Measurements from ENCODE around the gene CHSY1. TPM values are rescaled to one million over a fixed set of nuclear protein-coding genes. Genes with fewer than 3 reads are reported as not detected.

Gene CHSY1
- total and polyA plus RNA-seq, 8 donors, result 4.7 to 57.1 (median 22.1) TPM

DNA sequence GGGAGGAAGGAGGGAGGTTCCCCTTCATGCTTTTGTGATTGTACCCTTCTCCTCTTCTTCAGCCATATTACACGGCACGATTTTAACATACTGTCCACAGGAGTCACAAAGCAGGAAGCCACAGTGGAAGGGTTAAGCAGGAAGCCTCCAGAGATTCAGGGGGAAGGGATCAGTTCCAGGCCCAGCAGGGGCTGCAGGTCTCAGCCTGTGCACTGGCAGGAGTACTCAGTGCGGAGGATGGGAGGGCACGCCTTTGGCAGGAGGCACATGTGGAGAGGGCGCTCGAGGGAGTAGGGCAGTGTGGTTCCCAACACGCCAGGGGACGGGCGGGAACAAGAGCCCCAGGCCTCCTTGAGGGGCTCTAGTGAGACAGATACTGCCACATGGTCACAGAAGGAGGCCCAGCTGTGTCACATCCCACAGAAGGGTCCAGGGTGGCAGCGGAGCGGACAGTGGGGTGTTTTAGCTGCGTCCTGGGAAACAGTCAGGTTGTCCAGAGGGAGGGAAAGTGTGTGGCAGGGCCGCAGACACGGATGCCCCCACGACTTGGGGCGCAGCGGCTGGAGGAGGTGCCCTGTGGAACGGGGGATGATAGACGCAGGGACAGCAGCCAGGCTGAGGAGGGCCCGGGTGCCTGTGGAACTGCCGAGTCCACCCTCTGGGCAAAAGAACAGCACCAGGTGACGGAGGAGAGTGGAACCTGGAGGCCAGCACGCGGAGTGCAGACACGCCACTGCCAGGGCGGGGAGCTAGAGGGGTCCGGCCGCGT, 77.5 kb downstream of the CHSY1 start:
- intact Hi-C loops (cut with DNase I; ENCODE audit: low total_unique reads), result no loop called here
- Histone ChIP-seq H3K9me3 (no peaks in the 10 kb centered on the region), H3K27ac (peak overlapping the region in 3 of 5 donors; percentile 19 to 65 (median 49)), H3K4me3 (no peak overlapping the region), H3K4me1 (peaks cover 4 to 63% (median 16%) of the 10 kb centered on the region in 4 donors), H3K27me3 (no peaks in the 10 kb centered on the region), H3K36me3 (peaks cover 0 to 36% (median 27%) of the 10 kb centered on the region in 4 donors)
- DNase-seq, result no peak
- WGBS, 5 donors, result 92 to 96% (median 93%) methylated on average over 29 of the region's 29 CpGs
- TF ChIP-seq EP300 (IDR thresholded peaks at IDR 0.05), result no peak
- TF ChIP-seq POLR2A (IDR thresholded peaks at IDR 0.05), result no peak
- no peak for TF ChIP-seq POLR2AphosphoS5 (IDR thresholded peaks at IDR 0.05)
- TF ChIP-seq, protein P1, sequence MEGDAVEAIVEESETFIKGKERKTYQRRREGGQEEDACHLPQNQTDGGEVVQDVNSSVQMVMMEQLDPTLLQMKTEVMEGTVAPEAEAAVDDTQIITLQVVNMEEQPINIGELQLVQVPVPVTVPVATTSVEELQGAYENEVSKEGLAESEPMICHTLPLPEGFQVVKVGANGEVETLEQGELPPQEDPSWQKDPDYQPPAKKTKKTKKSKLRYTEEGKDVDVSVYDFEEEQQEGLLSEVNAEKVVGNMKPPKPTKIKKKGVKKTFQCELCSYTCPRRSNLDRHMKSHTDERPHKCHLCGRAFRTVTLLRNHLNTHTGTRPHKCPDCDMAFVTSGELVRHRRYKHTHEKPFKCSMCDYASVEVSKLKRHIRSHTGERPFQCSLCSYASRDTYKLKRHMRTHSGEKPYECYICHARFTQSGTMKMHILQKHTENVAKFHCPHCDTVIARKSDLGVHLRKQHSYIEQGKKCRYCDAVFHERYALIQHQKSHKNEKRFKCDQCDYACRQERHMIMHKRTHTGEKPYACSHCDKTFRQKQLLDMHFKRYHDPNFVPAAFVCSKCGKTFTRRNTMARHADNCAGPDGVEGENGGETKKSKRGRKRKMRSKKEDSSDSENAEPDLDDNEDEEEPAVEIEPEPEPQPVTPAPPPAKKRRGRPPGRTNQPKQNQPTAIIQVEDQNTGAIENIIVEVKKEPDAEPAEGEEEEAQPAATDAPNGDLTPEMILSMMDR (IDR thresholded peaks at IDR 0.05), result no peak

DNA sequence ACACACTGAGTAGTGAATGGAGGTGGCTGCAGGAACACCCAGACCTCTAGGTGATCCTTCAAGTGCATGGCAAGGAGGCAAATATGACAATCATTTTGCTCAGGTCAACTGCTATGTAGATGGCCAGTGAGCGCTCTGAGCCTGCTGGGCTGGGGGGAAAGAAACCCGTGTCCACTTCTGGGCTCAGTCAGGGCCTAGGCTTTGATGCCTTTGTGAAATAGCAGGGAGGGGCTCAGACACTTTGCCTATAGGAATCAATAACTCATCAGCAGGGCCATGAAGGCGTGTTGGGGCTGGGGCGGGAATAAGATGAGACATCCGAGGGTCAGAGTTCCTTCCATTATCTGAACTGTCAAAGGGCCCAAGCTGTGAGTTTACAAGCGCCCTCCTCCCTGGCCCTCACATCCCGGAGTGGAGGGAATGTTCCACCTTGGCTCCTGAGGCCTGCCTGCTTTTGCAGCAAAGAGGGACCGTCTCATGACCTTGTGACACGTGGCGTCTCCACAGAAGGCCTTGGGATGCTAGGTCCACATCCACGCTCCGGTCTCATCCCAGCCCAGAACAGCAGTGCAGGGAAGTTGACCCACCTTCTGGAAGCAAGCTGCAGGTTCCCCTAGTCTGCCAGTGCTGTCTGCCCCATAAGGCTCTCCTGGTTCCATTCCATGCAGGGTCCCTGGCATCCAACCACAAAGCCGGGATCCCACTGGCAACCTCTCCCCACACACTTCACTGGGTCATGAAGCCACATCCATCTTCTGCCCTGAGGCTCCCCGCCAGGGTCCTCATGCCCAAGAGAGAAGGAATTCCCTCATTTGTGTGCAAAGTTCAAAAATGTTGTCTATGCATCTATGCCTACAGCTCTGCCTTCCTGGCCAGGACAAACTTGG, 78.4 kb downstream of the CHSY1 start:
- TF ChIP-seq, protein P1 (IDR thresholded peaks at IDR 0.05), result no peak
- TF ChIP-seq POLR2AphosphoS5 (IDR thresholded peaks at IDR 0.05) (no peak), POLR2A (IDR thresholded peaks at IDR 0.05) (no peak), EP300 (IDR thresholded peaks at IDR 0.05) (no peak)
- peaks cover 0 to 31% (median 23%) of the 10 kb centered on the region in 4 donors for H3K36me3 ChIP-seq
- H3K4me1 ChIP-seq, result peaks cover 0 to 63% (median 15%) of the 10 kb centered on the region in 4 donors
- WGBS, 5 donors, result 88 to 96% (median 95%) methylated on average over 14 of the region's 14 CpGs
- H3K9me3 ChIP-seq, result no peaks in the 10 kb centered on the region
- DNase-seq, result no peak
- H3K27me3 ChIP-seq, result no peaks in the 10 kb centered on the region
- H3K4me3 ChIP-seq, result no peak overlapping the region
- peak overlapping the region in 1 of 5 donors; percentile 49 for H3K27ac ChIP-seq
- intact Hi-C loops (cut with DNase I; ENCODE audit: low total_unique reads), result no loop called here

DNA sequence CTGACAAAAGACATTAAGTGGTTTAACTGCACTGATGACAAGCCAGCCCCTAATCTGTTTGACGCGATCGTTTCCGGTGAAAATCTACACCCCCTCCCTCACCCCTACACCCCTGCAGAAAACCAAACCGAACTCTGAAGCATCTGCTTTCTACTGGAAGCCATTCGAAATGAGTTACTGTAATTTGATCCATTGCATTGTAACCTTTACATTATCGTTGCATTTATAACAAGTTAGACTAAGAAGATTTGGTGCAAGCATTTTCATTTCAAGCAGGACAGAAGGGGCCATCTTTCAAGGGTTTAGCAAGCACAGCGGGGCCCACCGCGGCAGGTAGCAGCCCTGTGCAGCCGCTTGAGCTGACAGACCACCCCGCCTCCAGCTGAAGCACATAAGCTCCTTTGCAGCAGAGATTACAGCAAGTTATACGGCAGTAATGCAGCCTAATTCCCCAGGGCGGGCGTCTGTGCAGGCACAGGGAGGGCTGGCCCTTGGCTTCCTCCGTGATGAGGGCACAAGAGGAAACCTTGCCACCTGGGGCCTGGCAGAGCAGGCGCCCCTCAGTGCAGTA, 79.3 kb downstream of the CHSY1 start:
- H3K27ac ChIP-seq, result no peak overlapping the region
- intact Hi-C loops (cut with DNase I; ENCODE audit: low total_unique reads), result no loop called here
- TF ChIP-seq POLR2AphosphoS5 (IDR thresholded peaks at IDR 0.05) (no peak), POLR2A (IDR thresholded peaks at IDR 0.05) (no peak), EP300 (IDR thresholded peaks at IDR 0.05) (no peak)
- TF ChIP-seq, protein P1 (IDR thresholded peaks at IDR 0.05), result no peak
- H3K36me3 ChIP-seq, result peaks cover 0 to 23% (median 14%) of the 10 kb centered on the region in 4 donors
- peak in 1 of 2 donors; percentile 60 for DNase-seq
- no peak overlapping the region for H3K4me3 ChIP-seq
- H3K9me3 ChIP-seq, result no peaks in the 10 kb centered on the region
- WGBS, 5 donors, result 61 to 79% (median 71%) methylated on average over 17 of the region's 17 CpGs
- H3K4me1 ChIP-seq, result peaks cover 8 to 71% (median 23%) of the 10 kb centered on the region in 4 donors
- no peaks in the 10 kb centered on the region for H3K27me3 ChIP-seq

DNA sequence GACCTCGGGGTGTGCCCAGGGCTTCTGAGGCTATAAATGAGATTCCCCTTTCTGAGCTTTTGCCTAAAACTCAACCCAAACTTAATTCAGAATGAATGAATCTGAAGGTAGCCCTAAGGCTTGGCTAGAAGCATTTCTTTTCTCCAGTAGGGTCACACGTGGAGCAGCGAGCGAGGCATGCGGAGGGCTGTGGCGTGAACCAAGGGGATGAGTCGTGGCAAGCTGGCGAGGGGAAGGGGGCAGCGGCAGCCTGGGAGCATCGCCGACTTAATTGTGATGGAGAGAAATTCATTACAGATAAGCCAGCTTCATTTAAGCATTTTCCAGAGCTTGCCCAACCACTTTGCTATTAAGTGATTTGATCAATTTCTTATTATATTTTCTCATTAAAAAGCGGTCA, 79.9 kb downstream of the CHSY1 start:
- intact Hi-C loops (cut with DNase I; ENCODE audit: low total_unique reads), result no loop called here
- Histone ChIP-seq H3K4me3 (no peak overlapping the region), H3K36me3 (peaks cover 0 to 19% (median 11%) of the 10 kb centered on the region in 4 donors), H3K4me1 (peaks cover 10 to 71% (median 26%) of the 10 kb centered on the region in 4 donors), H3K27me3 (no peaks in the 10 kb centered on the region), H3K9me3 (no peaks in the 10 kb centered on the region), H3K27ac (no peak overlapping the region)
- WGBS, 5 donors, result 79 to 87% (median 84%) methylated on average over 12 of the region's 12 CpGs
- TF ChIP-seq EP300 (IDR thresholded peaks at IDR 0.05), result no peak
- no peak for TF ChIP-seq POLR2A (IDR thresholded peaks at IDR 0.05)
- no peak for TF ChIP-seq POLR2AphosphoS5 (IDR thresholded peaks at IDR 0.05)
- TF ChIP-seq, protein P1 (IDR thresholded peaks at IDR 0.05), result no peak
- no peak for DNase-seq

Measured in stomach (tissue), 9 donors.